ENCODE results near the gene EVA1A. TPM values are rescaled to one million over a fixed set of nuclear protein-coding genes. Genes with fewer than 3 reads are reported as not detected.

EVA1A gene
- polyA plus RNA-seq, 5 donors, result 25.2 to 36.4 (median 30.1) TPM

GRCh38 chr2:75564026-75564688, 3.4 kb upstream of the EVA1A start:
- DNase-seq, result no peak

GRCh38 chr2:75563591-75563990, 2.9 kb upstream of the EVA1A start:
- DNase-seq, result no peak

GRCh38 chr2:75562513-75562864, 1.8 kb upstream of the EVA1A start:
- DNase-seq, result no peak

GRCh38 chr2:75561566-75562512, 1.1 kb upstream of the EVA1A start:
- no peak for DNase-seq

- DNase-seq, result peak in 1 of 2 donors; percentile 45
Observed at GRCh38 chr2:75560022-75560767, 544 bp downstream of the EVA1A start.

- no peak for DNase-seq
Observed at GRCh38 chr2:75559680-75560021, 1.1 kb downstream of the EVA1A start.

- no peak for DNase-seq
Observed at GRCh38 chr2:75558786-75559679, 1.7 kb downstream of the EVA1A start.

GRCh38 chr2:75558136-75558535, 2.6 kb downstream of the EVA1A start:
- DNase-seq, result no peak

- DNase-seq, result no peak
Observed at GRCh38 chr2:75557474-75558133, 3.1 kb downstream of the EVA1A start.

GRCh38 chr2:75556679-75557366, 3.9 kb downstream of the EVA1A start:
- DNase-seq, result no peak

- no peak for DNase-seq
Observed at GRCh38 chr2:75555701-75556100, 5.0 kb downstream of the EVA1A start.

GRCh38 chr2:75553935-75554531, 6.7 kb downstream of the EVA1A start:
- DNase-seq, result no peak

- DNase-seq, result no peak
Observed at GRCh38 chr2:75552222-75552621, 8.5 kb downstream of the EVA1A start.

- no peak for DNase-seq
Observed at GRCh38 chr2:75551434-75551833, 9.3 kb downstream of the EVA1A start.

- no peak for DNase-seq
Observed at GRCh38 chr2:75549401-75550253, 11.1 kb downstream of the EVA1A start.

GRCh38 chr2:75548036-75548573, 12.6 kb downstream of the EVA1A start:
- DNase-seq, result no peak

GRCh38 chr2:75547345-75548035, 13.2 kb downstream of the EVA1A start:
- no peak for DNase-seq

- no peak for DNase-seq
Observed at GRCh38 chr2:75545922-75546321, 14.8 kb downstream of the EVA1A start.
